Measurements from ENCODE around the gene TINAG.

Gene TINAG

GRCh38 chr6:54428431-54428830 is 120.2 kb downstream of the TINAG start:
- TF ChIP-seq GATA2 (IDR thresholded peaks at IDR 0.05; ENCODE audit: low read depth, low read length), result no peak
- TF ChIP-seq GATA3 (IDR thresholded peaks at IDR 0.05; ENCODE audit: low read depth, low read length), result no peak

GRCh38 chr6:54431466-54431865 is 123.2 kb downstream of the TINAG start:
- no peak for TF ChIP-seq GATA3 (IDR thresholded peaks at IDR 0.05; ENCODE audit: low read depth, low read length)
- TF ChIP-seq GATA2 (IDR thresholded peaks at IDR 0.05; ENCODE audit: low read depth, low read length), result no peak
